ENCODE measurements around the gene ZBTB3.

DNA sequence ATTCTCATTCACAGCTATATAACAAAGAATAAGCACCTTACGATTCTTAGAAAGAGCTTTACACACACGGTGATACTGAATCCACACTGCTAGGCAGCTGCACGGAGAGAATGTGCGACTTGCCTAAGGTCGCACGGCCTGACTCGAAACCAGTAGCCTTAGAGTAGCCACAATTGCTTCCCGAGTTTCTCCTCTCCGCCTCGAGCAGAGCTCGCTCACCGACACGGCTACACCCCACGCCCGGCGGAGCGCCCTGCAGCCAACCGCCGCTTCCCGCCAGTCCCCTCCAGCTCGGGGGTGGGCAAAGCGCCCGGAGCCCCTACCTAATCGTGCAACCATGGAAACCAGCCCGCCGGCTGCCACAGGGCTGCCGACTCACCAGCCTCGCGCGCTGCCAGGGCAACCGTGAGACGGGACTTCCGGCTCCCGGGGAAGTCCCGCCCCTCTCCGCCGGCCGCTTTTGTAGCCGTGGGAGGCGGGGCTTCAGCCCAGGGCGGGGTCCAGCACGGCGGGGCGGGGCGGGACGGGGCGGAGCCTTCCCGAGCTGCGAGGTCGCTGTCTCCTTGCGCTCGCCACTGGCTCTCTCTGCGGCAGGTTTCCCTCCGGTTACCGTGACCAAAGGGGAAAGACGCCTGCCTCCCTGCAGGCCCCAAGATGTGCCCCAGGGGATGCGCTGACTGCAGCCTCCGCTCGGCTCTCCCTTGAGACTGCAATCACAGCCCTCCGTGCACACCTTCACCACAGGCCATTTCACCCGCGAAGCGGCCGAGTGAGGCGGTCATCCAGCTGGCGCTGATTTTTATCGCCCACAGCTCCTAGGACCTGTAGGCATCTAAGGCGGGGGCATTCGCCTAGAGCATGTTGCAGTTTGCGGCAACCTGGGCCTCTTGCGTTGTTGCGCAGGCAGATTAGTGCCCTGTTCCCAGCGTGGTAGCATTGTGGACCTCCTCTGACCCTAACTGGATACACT, 47.8 kb downstream of the ZBTB3 start:
- TF ChIP-seq, protein P1, sequence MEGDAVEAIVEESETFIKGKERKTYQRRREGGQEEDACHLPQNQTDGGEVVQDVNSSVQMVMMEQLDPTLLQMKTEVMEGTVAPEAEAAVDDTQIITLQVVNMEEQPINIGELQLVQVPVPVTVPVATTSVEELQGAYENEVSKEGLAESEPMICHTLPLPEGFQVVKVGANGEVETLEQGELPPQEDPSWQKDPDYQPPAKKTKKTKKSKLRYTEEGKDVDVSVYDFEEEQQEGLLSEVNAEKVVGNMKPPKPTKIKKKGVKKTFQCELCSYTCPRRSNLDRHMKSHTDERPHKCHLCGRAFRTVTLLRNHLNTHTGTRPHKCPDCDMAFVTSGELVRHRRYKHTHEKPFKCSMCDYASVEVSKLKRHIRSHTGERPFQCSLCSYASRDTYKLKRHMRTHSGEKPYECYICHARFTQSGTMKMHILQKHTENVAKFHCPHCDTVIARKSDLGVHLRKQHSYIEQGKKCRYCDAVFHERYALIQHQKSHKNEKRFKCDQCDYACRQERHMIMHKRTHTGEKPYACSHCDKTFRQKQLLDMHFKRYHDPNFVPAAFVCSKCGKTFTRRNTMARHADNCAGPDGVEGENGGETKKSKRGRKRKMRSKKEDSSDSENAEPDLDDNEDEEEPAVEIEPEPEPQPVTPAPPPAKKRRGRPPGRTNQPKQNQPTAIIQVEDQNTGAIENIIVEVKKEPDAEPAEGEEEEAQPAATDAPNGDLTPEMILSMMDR (IDR thresholded peaks at IDR 0.05), result no peak
- TF ChIP-seq JUN (IDR thresholded peaks at IDR 0.05), result peak in 1 of 2 experiments; percentile 83; a peak in 3 of 5 replicates
